Gastrocnemius medialis (tissue), 4 donors: ENCODE measurements around the gene SPRED2. TPM values are rescaled to one million over a fixed set of nuclear protein-coding genes. Genes with fewer than 3 reads are reported as not detected.

Experiments used
- ATAC-seq, 2 donors: fragments of 150-250 bp; one replicate each; pipeline ENCODE4 v1.9.1; 2016
- DNase-seq, 2 donors: peaks; one replicate each; pipeline ENCODE4 v3.0.0-alpha.2; 2019
- H3K27ac ChIP-seq, 4 donors: fragments of 200-600 bp; sonication (generic); 1 replicate in 1 of 4; 2 replicates in 3 of 4; pipeline ENCODE4 v1.5.1; 2016 to 2018; ENCODE audit warnings: mild to moderate bottlenecking in 2 of 4, moderate library complexity in 1 of 4
- H3K27me3 ChIP-seq, 3 donors: fragments of 200-600 bp; sonication (generic) in 2 of 3; 1 replicate in 1 of 3; 2 replicates in 2 of 3; pipeline versions ENCODE4 v1.5.1 to v1.6.0; 2016 to 2019; ENCODE audit warnings: mild to moderate bottlenecking in 1 of 3, moderate library complexity in 1 of 3
- H3K36me3 ChIP-seq, 2 donors: fragments of 200-600 bp; sonication (generic) in 1 of 2; one replicate each; pipeline ENCODE4 v1.5.1; 2017 to 2018
- H3K4me1 ChIP-seq, 2 donors: fragments of 200-600 bp; sonication (generic) in 1 of 2; one replicate each; pipeline ENCODE4 v1.5.1; 2016 to 2017; ENCODE audit warnings: mild to moderate bottlenecking in 2 of 2
- H3K4me3 ChIP-seq, 4 donors: fragments of 200-600 bp; sonication (generic) in 3 of 4; 1 replicate in 1 of 4; 2 replicates in 3 of 4; pipeline ENCODE4 v1.5.1; 2016 to 2019; ENCODE audit warnings: mild to moderate bottlenecking in 2 of 4
- H3K9me3 ChIP-seq, 3 donors: fragments of 200-600 bp; sonication (generic) in 2 of 3; 1 replicate in 1 of 3; 2 replicates in 2 of 3; pipeline ENCODE4 v1.5.1; 2016 to 2019
- POLR2A ChIP-seq, 2 donors: fragments of 450-650 bp; IDR thresholded peaks; one replicate each; pipeline ENCODE4 v1.6.1; 2017; ENCODE audit warnings: antibody characterized with exemption in 2 of 2, mild to moderate bottlenecking in 2 of 2, moderate library complexity in 2 of 2
- in situ Hi-C, 4 donors: fragments of 200-750 bp; cut with MboI; loops; one replicate each; pipeline versions ENCODE4 v1.15.0 to v1.8.0; 2017; ENCODE audit warnings: low sequenced_read_pairs in 4 of 4
- intact Hi-C: fragments of 100-400 bp; cut with DNase I; formaldehyde crosslinking; loops from one replicate; pipeline ENCODE4 v1.15.1; 2023; ENCODE audit warnings: low total_unique reads
- total RNA-seq, 4 donors: library from RNA; depleted of rRNA; stranded (reverse); fragments of >200 nt; gene quantifications; one replicate each; pipeline versions ENCODE4 v1.1.0 to v1.2.3, GENCODE V29; 2016
- TF ChIP-seq, protein P1 (sequence below), 5 experiments: fragments of 450-650 bp in 3 of 5; fragments of 200-600 bp in 2 of 5; sonication (generic) in 2 of 5; IDR thresholded peaks in 4 of 5; conservative IDR thresholded peaks in 1 of 5; 1 replicate in 4 of 5; 2 replicates in 1 of 5; pipeline ENCODE4 v1.5.1; 2016 to 2019; ENCODE audit warnings: antibody characterized with exemption in 5 of 5, mild to moderate bottlenecking in 3 of 5, moderate library complexity in 3 of 5

The SPRED2 gene
- total RNA-seq, 4 donors from 2014 or later = 4.1 to 12.5 (median 7.4) TPM

DNA sequence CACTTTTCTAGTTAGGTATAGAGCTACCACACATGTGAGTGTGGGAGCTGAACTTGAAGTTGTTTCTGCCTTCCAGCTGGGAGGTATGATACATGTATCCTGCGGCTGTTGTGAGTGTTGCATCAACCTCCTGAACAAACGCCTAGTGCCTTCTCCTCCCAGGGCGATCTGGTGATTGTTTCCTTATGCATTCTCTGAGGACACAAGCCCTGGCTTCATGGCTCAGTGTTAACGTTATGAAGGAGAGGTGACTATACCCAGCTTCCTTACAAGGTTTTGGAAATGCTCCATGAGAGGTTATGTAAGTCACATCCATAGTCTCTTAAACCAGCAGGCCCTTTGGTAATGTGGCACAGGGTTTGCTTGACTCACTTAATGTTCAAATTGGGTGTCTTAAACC, 64.9 kb downstream of the SPRED2 start:
- H3K4me1 ChIP-seq = peaks cover 13 to 39% of the 10 kb centered on the region in 2 donors
- H3K27ac ChIP-seq = peak overlapping the region in 3 of 4 donors; percentile 10 to 32 (median 22)
- DNase-seq (no peak), ATAC-seq (no peak)
- TF ChIP-seq POLR2A (IDR thresholded peaks at IDR 0.05) = no peak
- TF ChIP-seq, protein P1, sequence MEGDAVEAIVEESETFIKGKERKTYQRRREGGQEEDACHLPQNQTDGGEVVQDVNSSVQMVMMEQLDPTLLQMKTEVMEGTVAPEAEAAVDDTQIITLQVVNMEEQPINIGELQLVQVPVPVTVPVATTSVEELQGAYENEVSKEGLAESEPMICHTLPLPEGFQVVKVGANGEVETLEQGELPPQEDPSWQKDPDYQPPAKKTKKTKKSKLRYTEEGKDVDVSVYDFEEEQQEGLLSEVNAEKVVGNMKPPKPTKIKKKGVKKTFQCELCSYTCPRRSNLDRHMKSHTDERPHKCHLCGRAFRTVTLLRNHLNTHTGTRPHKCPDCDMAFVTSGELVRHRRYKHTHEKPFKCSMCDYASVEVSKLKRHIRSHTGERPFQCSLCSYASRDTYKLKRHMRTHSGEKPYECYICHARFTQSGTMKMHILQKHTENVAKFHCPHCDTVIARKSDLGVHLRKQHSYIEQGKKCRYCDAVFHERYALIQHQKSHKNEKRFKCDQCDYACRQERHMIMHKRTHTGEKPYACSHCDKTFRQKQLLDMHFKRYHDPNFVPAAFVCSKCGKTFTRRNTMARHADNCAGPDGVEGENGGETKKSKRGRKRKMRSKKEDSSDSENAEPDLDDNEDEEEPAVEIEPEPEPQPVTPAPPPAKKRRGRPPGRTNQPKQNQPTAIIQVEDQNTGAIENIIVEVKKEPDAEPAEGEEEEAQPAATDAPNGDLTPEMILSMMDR (IDR thresholded peaks at IDR 0.05 in 4 of 5, conservative IDR thresholded peaks at IDR 0.05 in 1 of 5) = no peak
- intact Hi-C loops = no loop called here
- H3K9me3 ChIP-seq = no peaks in the 10 kb centered on the region
- H3K36me3 ChIP-seq = no peaks in the 10 kb centered on the region
- no peaks in the 10 kb centered on the region for H3K27me3 ChIP-seq
- no peak overlapping the region for H3K4me3 ChIP-seq
- in situ Hi-C loops = no loop called here

DNA sequence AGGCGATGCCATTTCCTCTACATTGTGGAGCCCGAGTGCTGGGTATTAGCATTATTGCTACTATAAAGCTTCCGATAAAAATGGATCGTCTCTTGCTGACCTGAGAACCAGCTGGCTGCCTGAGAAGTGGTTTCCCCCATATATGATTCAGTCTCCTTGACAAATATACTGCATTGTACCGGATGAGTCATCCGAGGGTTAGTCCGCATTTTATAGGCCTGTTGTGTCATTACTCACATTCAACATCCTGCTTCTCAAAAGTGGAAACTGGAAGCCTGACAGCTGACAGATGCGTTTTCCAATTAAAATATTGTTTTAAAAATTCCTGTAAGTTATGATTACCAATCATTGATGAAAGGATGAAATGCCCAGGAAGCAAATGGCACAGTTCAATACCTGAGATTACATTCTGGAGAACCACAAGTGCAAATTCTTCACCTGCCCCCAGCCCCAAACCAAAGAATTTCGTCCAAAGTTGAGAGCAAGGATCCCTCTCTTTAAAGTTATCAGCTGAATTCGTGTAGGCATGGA, 65.7 kb downstream of the SPRED2 start:
- peaks cover 13 to 37% of the 10 kb centered on the region in 2 donors for H3K4me1 ChIP-seq
- H3K4me3 ChIP-seq = peak overlapping the region in 1 of 4 donors; percentile 16
- H3K27me3 ChIP-seq = no peaks in the 10 kb centered on the region
- H3K9me3 ChIP-seq = no peaks in the 10 kb centered on the region
- H3K27ac ChIP-seq = peak overlapping the region; percentile 10 to 48 (median 45)
- H3K36me3 ChIP-seq = no peaks in the 10 kb centered on the region
- ATAC-seq = peak; percentile 54 to 57
- intact Hi-C loops (no loop called here), in situ Hi-C loops (no loop called here)
- TF ChIP-seq POLR2A (IDR thresholded peaks at IDR 0.05) = peak; percentile 10 to 35
- TF ChIP-seq, protein P1 (IDR thresholded peaks at IDR 0.05 in 4 of 5, conservative IDR thresholded peaks at IDR 0.05 in 1 of 5) = no peak
- no peak for DNase-seq

DNA sequence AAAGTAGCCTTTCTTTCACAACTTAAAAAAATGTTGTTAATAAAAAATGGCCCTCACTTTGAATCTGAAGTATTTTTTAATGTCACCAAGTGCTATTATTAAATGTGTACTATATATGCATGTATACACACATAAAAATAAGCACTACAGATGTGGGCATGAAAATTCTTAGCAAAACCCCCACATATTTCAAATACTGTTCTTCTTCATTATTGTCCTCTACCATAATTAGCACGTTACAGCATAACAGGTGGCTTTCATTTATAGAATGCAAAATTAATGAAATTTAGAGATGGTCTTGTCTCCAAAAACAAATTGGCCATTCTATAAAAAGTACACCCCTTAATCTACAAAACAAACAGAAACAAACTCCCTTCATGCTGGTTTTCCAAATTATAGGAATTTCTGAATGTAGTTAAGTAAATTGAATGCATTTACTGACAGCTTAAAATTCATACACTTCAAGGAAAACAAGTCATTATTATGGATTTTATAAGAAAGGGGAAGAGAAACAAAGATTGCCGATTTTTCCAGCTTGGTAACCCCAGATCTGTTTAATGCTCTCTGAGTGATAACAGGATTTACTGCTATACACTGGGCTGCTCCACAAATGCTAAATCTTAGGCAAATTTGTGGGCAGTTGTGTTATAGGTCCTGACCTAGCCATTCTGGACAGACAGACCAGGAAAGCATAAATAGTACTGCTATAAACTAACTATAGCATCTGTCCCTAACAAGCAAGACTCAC, 67.2 kb downstream of the SPRED2 start:
- intact Hi-C loops = no loop called here
- no peaks in the 10 kb centered on the region for H3K9me3 ChIP-seq
- H3K36me3 ChIP-seq = no peaks in the 10 kb centered on the region
- no peaks in the 10 kb centered on the region for H3K27me3 ChIP-seq
- no peak overlapping the region for H3K27ac ChIP-seq
- DNase-seq (no peak), ATAC-seq (no peak)
- in situ Hi-C loops = no loop called here
- H3K4me1 ChIP-seq = peaks cover 4 to 22% of the 10 kb centered on the region in 2 donors
- no peak overlapping the region for H3K4me3 ChIP-seq
- no peak for TF ChIP-seq POLR2A (IDR thresholded peaks at IDR 0.05)
- TF ChIP-seq, protein P1 (IDR thresholded peaks at IDR 0.05 in 4 of 5, conservative IDR thresholded peaks at IDR 0.05 in 1 of 5) = no peak

DNA sequence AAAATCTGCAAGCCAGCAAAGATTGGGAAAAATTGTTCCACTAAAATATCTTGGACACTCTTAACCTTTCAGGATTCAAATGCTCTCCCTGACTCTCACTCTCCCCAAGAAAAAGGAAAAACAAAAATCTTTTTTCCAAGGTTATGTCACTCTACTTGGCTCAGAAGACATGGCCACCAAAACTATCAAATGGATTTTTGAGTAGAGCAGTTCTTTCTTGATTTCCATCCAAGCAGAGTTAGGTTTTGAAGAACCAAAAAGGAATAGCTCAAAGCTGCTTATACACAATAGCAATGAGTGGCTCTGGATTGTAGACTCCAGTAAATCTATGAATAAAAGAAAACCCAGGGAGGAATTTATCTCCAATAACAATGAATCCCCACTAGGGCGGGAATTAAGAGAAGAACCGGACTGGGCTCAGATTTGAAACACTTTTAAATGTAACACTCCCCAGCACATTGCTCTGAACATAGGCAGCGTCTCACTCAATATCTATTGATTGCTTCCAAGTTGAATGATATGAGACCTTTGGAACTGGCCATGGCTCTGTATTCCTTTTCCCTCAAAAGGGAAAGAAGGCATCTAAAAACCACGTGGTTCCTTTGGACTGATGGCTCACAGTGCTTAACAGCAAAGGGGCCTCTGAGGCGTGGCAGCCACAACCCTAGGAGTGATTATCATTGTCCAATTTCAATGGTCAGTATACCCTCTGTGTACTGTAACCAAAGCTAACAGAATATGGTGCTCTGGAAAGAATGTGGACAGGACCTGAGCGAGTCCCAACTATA, 68.3 kb downstream of the SPRED2 start:
- H3K27me3 ChIP-seq = no peaks in the 10 kb centered on the region
- DNase-seq (no peak), ATAC-seq (no peak)
- no peak for TF ChIP-seq POLR2A (IDR thresholded peaks at IDR 0.05)
- TF ChIP-seq, protein P1 (IDR thresholded peaks at IDR 0.05 in 4 of 5, conservative IDR thresholded peaks at IDR 0.05 in 1 of 5) = no peak
- in situ Hi-C loops (no loop called here), intact Hi-C loops (no loop called here)
- H3K4me3 ChIP-seq = no peak overlapping the region
- H3K9me3 ChIP-seq = no peaks in the 10 kb centered on the region
- H3K27ac ChIP-seq = no peak overlapping the region
- H3K36me3 ChIP-seq = no peaks in the 10 kb centered on the region
- peaks cover 7 to 22% of the 10 kb centered on the region in 2 donors for H3K4me1 ChIP-seq
